Activated T-helper 17 cell treated with anti-CD3 and anti-CD28 coated beads, Interleukin-2, amount 50 U/mL, for 72 hours (primary cell): ENCODE measurements around the gene ERP27. TPM values are rescaled to one million over a fixed set of nuclear protein-coding genes. Genes with fewer than 3 reads are reported as not detected.

Experiments
- ATAC-seq: fragments of 150-1000 bp; cut with Tn5 transposase; replicated peaks from 2 replicates; pipeline ENCODE4 v1.10.0; 2021; ENCODE audit warnings: mild to moderate bottlenecking, moderate library complexity
- H3K27ac Mint-ChIP-seq: one replicate; pipeline ENCODE4 v1.8.0; 2022; ENCODE audit warnings: mixed read lengths
- H3K27me3 Mint-ChIP-seq: one replicate; pipeline ENCODE4 v1.8.0; 2022; ENCODE audit warnings: mixed read lengths
- H3K36me3 Mint-ChIP-seq: one replicate; pipeline ENCODE4 v1.8.0; 2022; ENCODE audit warnings: low read depth, mild to moderate bottlenecking, mixed read lengths
- H3K4me1 Mint-ChIP-seq: one replicate; pipeline ENCODE4 v1.8.0; 2022; ENCODE audit warnings: mixed read lengths
- H3K4me3 Mint-ChIP-seq: one replicate; pipeline ENCODE4 v1.8.0; 2022; ENCODE audit warnings: mild to moderate bottlenecking, mixed read lengths
- H3K9me3 Mint-ChIP-seq: one replicate; pipeline ENCODE4 v1.8.0; 2022; ENCODE audit warnings: mixed read lengths
- total RNA-seq, 2 donors: library from RNA; stranded (reverse); gene quantifications; one replicate each; pipeline ENCODE4 v1.2.3, GENCODE V29; 2022

Gene ERP27
- total RNA-seq, 2 donors from 2014 or later, result 5.2 to 9.4 TPM

- Mint-ChIP-seq H3K9me3 (peaks cover 4% of the 10 kb centered on the region), H3K27ac (no peak overlapping the region), H3K4me3 (no peak overlapping the region), H3K27me3 (peaks cover 7% of the 10 kb centered on the region), H3K36me3 (no peaks in the 10 kb centered on the region), H3K4me1 (no peaks in the 10 kb centered on the region)
- ATAC-seq, result no peak
Observed at GRCh38 chr12:14868916-14869506, 69.3 kb downstream of the ERP27 start.

Other genes with a start within 250 kb of the ERP27 start
- gene GUCY2C, start 241.9 kb downstream of the ERP27 start, total RNA-seq, result not detected
- gene WBP11, start 135.1 kb downstream of the ERP27 start, total RNA-seq, result 100 to 1,000 TPM in 1 of 2 donors, 10 to 100 TPM in 1; 87.5 to 102 TPM
- 1 to 10 TPM; 2.6 to 3.7 TPM for gene C12orf60, start 134.9 kb downstream of the ERP27 start, total RNA-seq
- gene SMCO3, start 124.4 kb downstream of the ERP27 start, total RNA-seq, result not detected
- not detected for gene ART4, start 95.0 kb downstream of the ERP27 start, total RNA-seq
- under 1 TPM in 1 of 2 donors, not detected in 1; 0.74 TPM for gene MGP, start 52.7 kb downstream of the ERP27 start, total RNA-seq
- gene ARHGDIB, start 23.1 kb upstream of the ERP27 start, total RNA-seq, result 100 to 1,000 TPM; 691 to 930 TPM
- gene PDE6H, start 34.5 kb upstream of the ERP27 start, total RNA-seq, result not detected